MM.1S (cell line): Measurements from ENCODE around the gene GTF2B.
"Not testable (repeated sequence)": the region's sequence is repeated elsewhere in the genome, so short reads cannot be mapped to it uniquely, and the experiment has no call there.

Experiments
- DNase-seq: peaks from one replicate; pipeline ENCODE4 v3.0.0-alpha.2; 2015
- H2AFZ ChIP-seq: fragments of 300-600 bp; sonication (generic); 2 replicates; pipeline ENCODE4 v1.6.0; 2016; ENCODE audit warnings: antibody characterized with exemption, low read length
- H3F3A ChIP-seq: fragments of 300-600 bp; sonication (generic); 2 replicates; pipeline ENCODE4 v1.6.1; 2016; ENCODE audit warnings: mild to moderate bottlenecking, antibody characterized with exemption, low read length, moderate library complexity, mixed read lengths; ENCODE audit not compliant: insufficient read depth
- H3K27ac ChIP-seq: fragments of 300-600 bp; sonication (generic); 2 replicates; pipeline ENCODE4 v1.5.1; 2016; ENCODE audit warnings: mild to moderate bottlenecking, low read length
- H3K27me3 ChIP-seq: fragments of 300-600 bp; sonication (generic); replicated peaks from 2 replicates; pipeline ENCODE4 v1.6.0; 2016; ENCODE audit warnings: low read length; ENCODE audit not compliant: insufficient read depth
- H3K36me3 ChIP-seq: fragments of 300-600 bp; sonication (generic); replicated peaks from 2 replicates; pipeline ENCODE4 v1.6.1; 2016; ENCODE audit warnings: mild to moderate bottlenecking, low read length, mixed read lengths; ENCODE audit not compliant: insufficient read depth
- H3K4me1 ChIP-seq: fragments of 300-600 bp; sonication (generic); 2 replicates; pipeline ENCODE4 v1.6.1; 2016; ENCODE audit warnings: low read length, mixed read lengths
- H3K4me2 ChIP-seq: fragments of 300-600 bp; sonication (generic); 2 replicates; pipeline ENCODE4 v1.6.0; 2016; ENCODE audit warnings: low read depth, low read length
- H3K4me3 ChIP-seq: fragments of 300-600 bp; sonication (generic); 2 replicates; pipeline ENCODE4 v1.5.1; 2016; ENCODE audit warnings: low read length, mixed read lengths
- H3K79me2 ChIP-seq: fragments of 300-600 bp; sonication (generic); 2 replicates; pipeline ENCODE4 v1.6.1; 2016; ENCODE audit warnings: mixed run types, low read length, mixed read lengths
- H3K9ac ChIP-seq: fragments of 300-600 bp; sonication (generic); 2 replicates; pipeline ENCODE4 v1.6.1; 2016; ENCODE audit warnings: low read length, mixed read lengths
- H3K9me2 ChIP-seq: fragments of 300-600 bp; sonication (generic); replicated peaks from 2 replicates; pipeline ENCODE4 v1.6.1; 2016; ENCODE audit warnings: mild to moderate bottlenecking, low read length, mixed read lengths; ENCODE audit not compliant: insufficient read depth
- H3K9me3 ChIP-seq: fragments of 300-600 bp; sonication (generic); replicated peaks from 2 replicates; pipeline ENCODE4 v1.6.1; 2016; ENCODE audit warnings: mild to moderate bottlenecking, low read length, mixed read lengths; ENCODE audit not compliant: insufficient read depth
- H4K20me1 ChIP-seq: fragments of 300-600 bp; sonication (generic); 2 replicates; pipeline ENCODE4 v1.6.1; 2016; ENCODE audit warnings: mild to moderate bottlenecking, low read length, moderate library complexity, mixed read lengths; ENCODE audit not compliant: insufficient read depth
- EZH2 ChIP-seq: fragments of 300-600 bp; sonication (generic); optimal IDR thresholded peaks from 2 replicates; pipeline ENCODE3; 2017; ENCODE audit warnings: low read depth, mild to moderate bottlenecking, antibody characterized with exemption, low read length, mixed read lengths
- EZH2phosphoT487 ChIP-seq: fragments of 300-600 bp; sonication (generic); IDR thresholded peaks from 2 replicates; pipeline ENCODE4 v1.6.1; 2018; ENCODE audit warnings: antibody characterized with exemption, low read length
- TF ChIP-seq, protein P1 (sequence below): fragments of 300-600 bp; sonication (generic); IDR thresholded peaks from 2 replicates; pipeline ENCODE4 v1.5.1; 2016; ENCODE audit warnings: antibody characterized with exemption, low read length, mixed read lengths

The GTF2B gene

DNA sequence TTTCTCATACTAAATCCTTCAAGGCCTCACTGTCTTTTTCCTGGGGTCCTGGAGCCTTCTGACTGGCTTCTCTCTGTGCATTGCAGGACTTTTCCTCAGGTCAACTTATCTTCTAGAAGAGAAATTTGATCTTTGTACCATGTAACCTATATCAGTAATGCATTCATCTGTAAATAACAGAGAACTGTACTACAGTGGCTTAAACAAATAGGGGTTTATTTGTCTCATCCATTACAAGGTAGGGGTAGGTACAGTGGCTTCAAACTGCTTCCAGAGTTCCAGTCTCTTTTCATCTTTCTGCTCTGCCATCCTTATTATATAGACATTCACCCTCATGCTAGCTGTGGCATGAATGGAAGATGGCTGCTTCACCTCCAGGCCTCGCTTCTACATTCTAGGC, 29.5 kb upstream of the GTF2B start:
- Histone ChIP-seq H3K4me2 (no peak overlapping the region), H3K27ac (no peak overlapping the region), H3K36me3 (no peaks in the 10 kb centered on the region), H3K9ac (no peak overlapping the region), H3K9me3 (no peaks in the 10 kb centered on the region), H3K4me1 (peaks cover 14% of the 10 kb centered on the region), H4K20me1 (no peaks in the 10 kb centered on the region), H3F3A (no peaks in the 10 kb centered on the region), H3K27me3 (no peaks in the 10 kb centered on the region), H2AFZ (no peak overlapping the region), H3K79me2 (no peaks in the 10 kb centered on the region), H3K4me3 (no peak overlapping the region), H3K9me2 (no peaks in the 10 kb centered on the region)
- TF ChIP-seq EZH2: no peak
- TF ChIP-seq, protein P1, sequence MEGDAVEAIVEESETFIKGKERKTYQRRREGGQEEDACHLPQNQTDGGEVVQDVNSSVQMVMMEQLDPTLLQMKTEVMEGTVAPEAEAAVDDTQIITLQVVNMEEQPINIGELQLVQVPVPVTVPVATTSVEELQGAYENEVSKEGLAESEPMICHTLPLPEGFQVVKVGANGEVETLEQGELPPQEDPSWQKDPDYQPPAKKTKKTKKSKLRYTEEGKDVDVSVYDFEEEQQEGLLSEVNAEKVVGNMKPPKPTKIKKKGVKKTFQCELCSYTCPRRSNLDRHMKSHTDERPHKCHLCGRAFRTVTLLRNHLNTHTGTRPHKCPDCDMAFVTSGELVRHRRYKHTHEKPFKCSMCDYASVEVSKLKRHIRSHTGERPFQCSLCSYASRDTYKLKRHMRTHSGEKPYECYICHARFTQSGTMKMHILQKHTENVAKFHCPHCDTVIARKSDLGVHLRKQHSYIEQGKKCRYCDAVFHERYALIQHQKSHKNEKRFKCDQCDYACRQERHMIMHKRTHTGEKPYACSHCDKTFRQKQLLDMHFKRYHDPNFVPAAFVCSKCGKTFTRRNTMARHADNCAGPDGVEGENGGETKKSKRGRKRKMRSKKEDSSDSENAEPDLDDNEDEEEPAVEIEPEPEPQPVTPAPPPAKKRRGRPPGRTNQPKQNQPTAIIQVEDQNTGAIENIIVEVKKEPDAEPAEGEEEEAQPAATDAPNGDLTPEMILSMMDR: no peak
- TF ChIP-seq EZH2phosphoT487: no peak
- DNase-seq: no peak

DNA sequence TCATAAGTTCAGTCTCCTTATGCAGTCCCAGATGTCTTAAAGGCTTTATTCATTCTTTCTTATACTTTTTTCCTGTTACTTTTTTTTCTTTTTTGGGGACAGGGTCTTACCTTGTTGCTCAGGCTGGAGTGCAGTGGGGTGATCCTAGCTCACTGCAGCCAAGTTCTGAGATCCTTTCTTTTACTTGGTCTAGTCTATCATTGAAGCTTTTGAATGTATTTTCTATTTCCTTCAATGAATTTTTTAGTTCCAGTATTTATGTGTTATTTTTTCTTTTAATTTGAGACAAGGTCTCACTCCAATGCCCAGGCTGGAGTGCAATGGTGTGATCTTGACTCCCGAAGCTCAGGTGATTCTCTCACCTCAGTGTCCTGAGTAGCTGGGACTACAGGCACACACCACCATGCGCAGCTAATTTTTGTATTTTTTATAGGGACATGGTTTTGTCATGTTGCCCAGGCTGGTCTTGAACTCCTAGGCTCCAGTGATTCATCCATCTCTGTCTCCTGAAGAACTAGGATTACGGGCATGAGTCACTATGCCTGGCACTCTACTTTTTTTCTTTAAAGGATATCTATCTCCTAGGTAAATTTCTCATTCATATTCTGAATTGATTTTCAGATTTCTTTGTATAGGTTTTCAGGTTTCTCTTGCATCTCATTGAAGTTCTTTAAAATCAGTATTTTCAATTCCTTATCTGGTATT, 26.1 kb upstream of the GTF2B start:
- Histone ChIP-seq H3K4me3 (no peak overlapping the region), H3K9me3 (no peaks in the 10 kb centered on the region), H2AFZ (no peak overlapping the region), H4K20me1 (no peaks in the 10 kb centered on the region), H3K4me1 (peaks cover 22% of the 10 kb centered on the region), H3K9me2 (no peaks in the 10 kb centered on the region), H3K36me3 (no peaks in the 10 kb centered on the region), H3K4me2 (no peak overlapping the region), H3F3A (no peaks in the 10 kb centered on the region), H3K79me2 (no peaks in the 10 kb centered on the region), H3K9ac (no peak overlapping the region), H3K27me3 (no peaks in the 10 kb centered on the region), H3K27ac (no peak overlapping the region)
- no peak for DNase-seq
- TF ChIP-seq EZH2 (no peak), EZH2phosphoT487 (no peak)
- TF ChIP-seq, protein P1: no peak

DNA sequence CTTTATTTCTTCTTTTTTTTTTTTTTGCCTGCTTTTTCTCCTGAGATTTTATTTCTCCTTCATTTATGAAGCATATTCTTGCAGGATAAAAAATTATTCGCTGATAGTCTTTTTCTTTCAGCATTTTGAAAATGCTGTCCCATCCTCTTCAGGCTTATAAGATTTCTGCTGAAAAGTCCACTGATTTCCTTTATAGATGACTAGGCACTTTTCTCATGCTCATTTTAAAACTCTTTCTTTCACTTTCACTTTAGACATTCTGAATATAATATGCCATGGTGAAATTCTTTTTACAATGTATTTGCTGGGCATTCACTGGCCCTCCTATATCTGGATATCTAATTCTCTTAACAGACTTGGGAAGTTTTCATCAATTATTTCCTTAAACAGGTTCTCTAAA, 25.5 kb upstream of the GTF2B start:
- Histone ChIP-seq H4K20me1 (no peaks in the 10 kb centered on the region), H2AFZ (no peak overlapping the region), H3K79me2 (no peaks in the 10 kb centered on the region), H3K27me3 (no peaks in the 10 kb centered on the region), H3K4me1 (peaks cover 22% of the 10 kb centered on the region), H3K9me2 (no peaks in the 10 kb centered on the region), H3F3A (no peaks in the 10 kb centered on the region), H3K36me3 (no peaks in the 10 kb centered on the region), H3K27ac (no peak overlapping the region), H3K9ac (no peak overlapping the region), H3K4me2 (peak overlapping the region; percentile 56; the same call in 1 of the 2 replicates), H3K9me3 (no peaks in the 10 kb centered on the region), H3K4me3 (no peak overlapping the region)
- TF ChIP-seq EZH2phosphoT487 (no peak), EZH2 (no peak)
- TF ChIP-seq, protein P1: no peak
- peak; percentile 39 for DNase-seq

DNA sequence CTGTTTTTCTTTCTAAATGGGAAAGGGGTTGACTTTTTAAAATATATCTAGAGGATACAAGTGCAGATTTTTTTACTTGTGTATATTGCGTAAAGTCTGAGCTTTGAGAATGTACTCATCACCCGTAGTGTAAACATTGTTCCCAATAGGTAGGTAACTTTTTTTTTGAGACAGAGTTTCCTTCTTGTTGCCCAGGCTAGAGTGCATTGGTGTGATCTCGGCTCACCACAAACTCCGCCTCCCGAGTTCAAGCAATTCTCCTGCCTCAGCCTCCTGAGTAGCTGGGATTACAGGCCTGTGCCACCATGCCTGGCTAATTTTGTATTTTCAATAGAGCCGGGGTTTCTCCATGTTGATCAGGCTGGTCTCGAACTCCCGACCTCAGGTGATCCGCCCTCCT, 20.4 kb upstream of the GTF2B start:
- not testable (repeated sequence) for H3K4me3 ChIP-seq, H3K9ac ChIP-seq, H3K27ac ChIP-seq, DNase-seq, H3K4me2 ChIP-seq, H3K9me2 ChIP-seq, H3K27me3 ChIP-seq, H3K9me3 ChIP-seq, H3K79me2 ChIP-seq, H3F3A ChIP-seq, H2AFZ ChIP-seq, H4K20me1 ChIP-seq, H3K36me3 ChIP-seq
- peaks cover 22% of the 10 kb centered on the region for H3K4me1 ChIP-seq
